ENCODE data around the gene ACSS2.
A peak's percentile ranks its signal among the peaks of the same experiment; 100 is the strongest.
"Not testable (repeated sequence)": the region's sequence is repeated elsewhere in the genome, so short reads cannot be mapped to it uniquely, and the experiment has no call there.

ACSS2 gene

DNA sequence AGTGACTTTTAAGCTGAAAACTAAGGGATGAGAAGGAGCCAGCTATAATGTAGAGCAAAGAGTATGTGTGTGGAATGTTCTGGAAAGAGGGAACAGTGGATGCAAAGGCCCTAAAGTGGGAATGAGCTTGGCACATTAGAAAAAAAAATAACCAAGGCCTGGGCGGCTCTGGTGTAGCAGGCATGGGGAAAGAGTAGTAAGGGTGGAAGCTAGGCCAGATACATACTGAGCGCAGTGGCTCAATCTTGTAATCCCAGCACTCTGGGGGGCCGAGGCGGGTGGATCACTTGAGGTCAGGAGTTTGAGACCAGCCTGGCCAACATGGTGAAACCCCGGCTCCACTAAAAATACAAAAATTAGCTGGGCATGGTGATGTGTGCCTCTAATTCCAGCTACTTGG lies 12.2 kb upstream of the ACSS2 start:
- no peaks in the 10 kb centered on the region for H3K9me3 Mint-ChIP-seq
- H3K4me3 Mint-ChIP-seq = no peak overlapping the region
- H3K4me1 Mint-ChIP-seq = no peaks in the 10 kb centered on the region
- no peak for ATAC-seq
- H3K27me3 Mint-ChIP-seq = no peaks in the 10 kb centered on the region
- no peak overlapping the region for H3K27ac Mint-ChIP-seq
- H3K36me3 Mint-ChIP-seq = peaks cover 26% of the 10 kb centered on the region

DNA sequence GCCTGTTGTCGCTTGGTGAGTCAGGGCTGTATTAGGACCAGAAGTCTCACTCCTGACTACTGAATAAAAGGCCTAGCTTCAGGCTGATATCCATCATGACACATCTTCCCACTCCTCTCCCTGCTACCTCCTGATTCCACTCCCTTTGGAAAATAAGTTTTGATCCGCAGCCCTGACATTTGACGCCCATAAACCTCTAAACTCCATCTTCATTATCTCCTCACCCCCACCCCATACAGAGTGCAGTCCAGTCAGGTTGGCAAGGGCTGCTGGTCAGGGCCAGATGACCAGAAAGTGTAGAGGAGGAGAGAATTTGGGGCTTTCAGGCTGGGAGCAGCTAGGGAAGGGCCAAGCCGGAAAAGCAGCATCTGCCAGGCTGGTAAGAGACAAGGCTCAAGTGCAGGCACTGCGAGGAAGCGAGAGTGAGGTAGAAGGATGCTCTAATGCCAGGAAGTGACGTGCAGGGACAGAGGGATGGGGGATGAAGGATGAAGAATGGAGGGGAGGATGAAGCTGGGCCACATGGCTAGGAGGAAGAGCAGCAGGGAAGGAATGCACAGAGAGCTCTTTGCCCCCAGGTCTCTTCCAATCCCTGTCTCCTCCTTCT lies 5.0 kb upstream of the ACSS2 start:
- peaks cover 5% of the 10 kb centered on the region for H3K36me3 Mint-ChIP-seq
- no peaks in the 10 kb centered on the region for H3K9me3 Mint-ChIP-seq
- ATAC-seq = no peak
- peak overlapping the region; percentile 14 for H3K4me3 Mint-ChIP-seq
- no peak overlapping the region for H3K27ac Mint-ChIP-seq
- no peaks in the 10 kb centered on the region for H3K27me3 Mint-ChIP-seq
- H3K4me1 Mint-ChIP-seq = peaks cover 45% of the 10 kb centered on the region

DNA sequence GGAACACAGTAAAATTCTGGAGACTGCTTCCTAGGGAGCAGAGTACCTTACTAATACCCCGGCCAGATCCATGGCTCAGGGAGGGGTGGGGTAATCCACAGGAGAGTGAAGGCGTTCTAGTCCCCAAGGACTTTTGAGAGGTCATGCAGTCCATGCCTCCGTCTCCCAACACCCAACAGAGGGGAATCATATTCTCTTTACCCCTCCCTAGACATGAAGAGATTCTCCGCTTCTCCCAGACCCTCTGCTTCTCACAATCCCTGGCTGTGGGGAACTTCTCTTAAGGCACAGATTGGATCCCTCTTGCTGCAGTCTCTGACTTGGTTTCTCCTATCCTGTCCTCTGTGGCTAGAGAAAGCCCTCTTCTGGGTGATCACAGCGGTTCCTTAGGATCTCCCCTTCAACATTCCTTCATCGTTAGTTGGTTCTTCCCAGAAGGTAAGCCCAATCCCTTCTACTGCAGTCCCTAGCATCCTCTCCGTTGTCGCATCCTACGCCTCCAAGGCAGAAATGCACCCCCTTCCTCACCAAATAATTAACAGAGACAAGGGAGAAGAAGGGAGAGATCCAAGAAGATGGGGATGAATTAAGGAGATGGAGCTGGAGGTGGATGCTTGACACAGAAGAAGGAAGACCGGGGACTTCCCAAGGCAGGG lies 4.3 kb upstream of the ACSS2 start:
- no peak for ATAC-seq
- Mint-ChIP-seq H3K4me1 (peaks cover 51% of the 10 kb centered on the region), H3K9me3 (no peaks in the 10 kb centered on the region), H3K4me3 (peak overlapping the region; percentile 78), H3K27me3 (no peaks in the 10 kb centered on the region), H3K36me3 (peaks cover 5% of the 10 kb centered on the region), H3K27ac (peak overlapping the region; percentile 53)

GRCh38 chr20:34872622-34873224 lies 3.7 kb upstream of the ACSS2 start, which contains the start of gene GGT7:
Gene GGT7 (minus strand): TSS chr20:34872856. CDS start chr20:34872815, 41 bp downstream.
- Mint-ChIP-seq H3K36me3 (peaks cover 5% of the 10 kb centered on the region), H3K4me1 (peaks cover 52% of the 10 kb centered on the region), H3K27me3 (no peaks in the 10 kb centered on the region), H3K27ac (peak within 1 kb of the TSS; percentile 63), H3K4me3 (peak within 1 kb of the TSS; percentile 78), H3K9me3 (no peaks in the 10 kb centered on the region)
- ATAC-seq = peak; percentile 78

DNA sequence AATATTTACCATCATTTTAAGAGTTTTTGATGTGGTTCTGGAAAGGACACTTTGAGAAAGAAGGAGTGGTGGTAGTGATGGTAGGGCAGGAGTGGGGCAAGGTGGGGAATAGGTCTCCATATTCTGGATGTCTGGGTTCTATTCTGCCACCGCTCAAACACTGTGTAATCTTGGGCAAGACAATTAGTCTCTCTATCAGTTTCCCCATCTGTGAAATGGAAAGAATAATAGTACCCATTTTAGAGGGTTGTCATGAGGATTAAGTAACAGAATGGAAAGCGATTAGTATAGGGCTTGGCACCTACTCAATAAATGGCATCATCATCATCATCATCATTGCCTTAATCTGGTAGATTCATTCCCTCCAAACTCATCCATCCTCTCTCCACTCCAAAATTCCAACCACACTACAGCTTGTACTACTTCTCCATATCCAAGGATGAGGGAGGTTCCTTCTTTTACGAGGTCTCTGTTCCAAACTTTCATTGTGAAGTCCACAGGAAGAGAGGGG lies 2.8 kb upstream of the ACSS2 start:
- peaks cover 52% of the 10 kb centered on the region for H3K4me1 Mint-ChIP-seq

GRCh38 chr20:34874094-34874654 lies 2.2 kb upstream of the ACSS2 start:
- ATAC-seq = no peak
- Mint-ChIP-seq H3K9me3 (no peaks in the 10 kb centered on the region), H3K4me1 (peaks cover 52% of the 10 kb centered on the region), H3K36me3 (peaks cover 5% of the 10 kb centered on the region), H3K4me3 (peak overlapping the region; percentile 59), H3K27ac (peak overlapping the region; percentile 63), H3K27me3 (no peaks in the 10 kb centered on the region)

More for the DNA sequence above, 2.8 kb upstream of the ACSS2 start:
- ATAC-seq = no peak
- Mint-ChIP-seq H3K36me3 (peaks cover 5% of the 10 kb centered on the region), H3K4me3 (peak overlapping the region; percentile 78), H3K9me3 (no peaks in the 10 kb centered on the region), H3K27me3 (no peaks in the 10 kb centered on the region), H3K27ac (peak overlapping the region; percentile 63)

- H3K27ac Mint-ChIP-seq = peak overlapping the region; percentile 70
- peaks cover 52% of the 10 kb centered on the region for H3K4me1 Mint-ChIP-seq
- ATAC-seq = peak; percentile 92
These were observed 588 bp upstream of the ACSS2 start for GRCh38 chr20:34875642-34876405.

DNA sequence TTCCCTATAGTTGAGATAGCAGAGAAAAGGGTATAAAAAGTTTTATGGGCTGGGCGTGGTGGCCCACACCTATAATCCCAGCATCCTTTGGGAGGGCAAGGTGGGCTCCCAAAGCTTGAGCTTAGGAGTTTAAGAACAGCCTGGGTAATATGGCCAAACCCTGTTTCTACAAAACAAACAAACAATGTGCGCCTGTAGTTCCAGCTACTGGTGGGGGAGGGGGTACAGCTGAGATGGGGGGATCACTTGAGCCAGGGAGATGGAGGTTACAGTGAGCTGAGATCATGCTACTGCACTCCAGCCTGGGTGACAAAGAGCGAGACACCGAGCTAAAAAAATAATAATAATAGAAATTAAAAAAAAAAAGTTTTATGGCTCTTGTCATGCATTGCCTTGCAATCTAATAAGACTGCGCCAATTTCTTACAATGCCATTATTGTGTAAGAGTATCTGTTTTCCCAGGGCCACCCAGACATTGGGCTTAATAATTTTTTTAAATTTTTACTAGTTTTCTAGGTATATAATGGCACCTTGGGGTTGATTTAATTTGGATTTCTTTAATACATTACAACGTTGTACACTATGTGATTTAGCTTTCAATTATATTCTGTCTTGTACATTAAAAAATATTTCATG lies 3.9 kb downstream of the ACSS2 start:
- no peak for ATAC-seq
- H3K4me3 Mint-ChIP-seq = no peak overlapping the region
- no peaks in the 10 kb centered on the region for H3K27me3 Mint-ChIP-seq
- H3K4me1 Mint-ChIP-seq = peaks cover 14% of the 10 kb centered on the region
- H3K36me3 Mint-ChIP-seq = peaks cover 14% of the 10 kb centered on the region
- no peaks in the 10 kb centered on the region for H3K9me3 Mint-ChIP-seq
- H3K27ac Mint-ChIP-seq = no peak overlapping the region

More at GRCh38 chr20:34875642-34876405, 588 bp upstream of the ACSS2 start:
- H3K9me3 Mint-ChIP-seq = no peaks in the 10 kb centered on the region
- H3K36me3 Mint-ChIP-seq = no peaks in the 10 kb centered on the region
- H3K27me3 Mint-ChIP-seq = no peaks in the 10 kb centered on the region
- H3K4me3 Mint-ChIP-seq = peak overlapping the region; percentile 83

DNA sequence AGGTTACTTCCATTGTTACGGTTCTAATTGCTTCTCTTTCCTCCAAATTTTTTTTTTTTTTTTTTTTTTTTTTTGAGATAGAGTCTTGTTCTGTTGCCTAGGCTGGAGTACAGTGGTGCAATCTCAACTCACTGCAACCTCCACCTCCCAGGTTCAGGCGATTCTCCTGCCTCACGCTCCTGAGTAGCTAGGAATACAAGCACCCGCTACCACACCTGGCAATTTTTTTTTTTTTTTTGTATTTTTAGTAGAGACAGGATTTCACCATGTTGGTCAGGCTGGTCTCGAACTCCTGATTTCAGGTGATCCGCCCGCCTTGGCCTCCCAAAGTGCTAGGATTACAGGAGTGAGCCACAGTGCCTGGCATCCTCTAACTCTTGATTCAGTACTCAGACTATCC lies 4.6 kb downstream of the ACSS2 start:
- not testable (repeated sequence) for H3K27me3 Mint-ChIP-seq, H3K27ac Mint-ChIP-seq, ATAC-seq, H3K4me3 Mint-ChIP-seq, H3K4me1 Mint-ChIP-seq, H3K9me3 Mint-ChIP-seq
- peaks cover 14% of the 10 kb centered on the region for H3K36me3 Mint-ChIP-seq

GRCh38 chr20:34881689-34882088 lies 5.3 kb downstream of the ACSS2 start:
- no peaks in the 10 kb centered on the region for H3K9me3 Mint-ChIP-seq
- no peak overlapping the region for H3K27ac Mint-ChIP-seq
- no peak overlapping the region for H3K4me3 Mint-ChIP-seq
- no peaks in the 10 kb centered on the region for H3K27me3 Mint-ChIP-seq
- peaks cover 14% of the 10 kb centered on the region for H3K36me3 Mint-ChIP-seq
- peaks cover 5% of the 10 kb centered on the region for H3K4me1 Mint-ChIP-seq
- no peak for ATAC-seq

GRCh38 chr20:34883087-34883688 lies 6.8 kb downstream of the ACSS2 start:
- peaks cover 14% of the 10 kb centered on the region for H3K36me3 Mint-ChIP-seq
- no peaks in the 10 kb centered on the region for H3K9me3 Mint-ChIP-seq
- no peaks in the 10 kb centered on the region for H3K4me1 Mint-ChIP-seq
- H3K27me3 Mint-ChIP-seq = no peaks in the 10 kb centered on the region
- no peak for ATAC-seq
- no peak overlapping the region for H3K4me3 Mint-ChIP-seq
- H3K27ac Mint-ChIP-seq = no peak overlapping the region

DNA sequence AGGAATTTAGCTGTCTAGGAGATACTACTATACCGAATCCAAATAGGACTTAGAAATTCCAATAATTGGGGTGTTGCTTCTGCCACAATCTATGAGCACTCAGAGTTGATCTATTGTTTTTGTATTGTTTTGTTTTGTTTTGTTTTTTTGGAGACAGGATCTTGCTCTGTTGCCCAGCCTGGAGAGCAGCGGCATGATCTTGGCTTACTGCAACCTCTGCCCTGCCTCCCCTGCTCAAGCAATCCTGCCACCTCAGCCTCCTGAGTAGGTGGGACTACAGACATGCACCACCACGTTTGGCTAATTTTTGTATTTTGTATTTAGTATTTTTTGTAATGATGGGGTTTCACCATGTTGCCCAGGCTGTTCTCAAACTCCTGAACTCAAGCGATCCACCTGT lies 7.4 kb downstream of the ACSS2 start:
- Mint-ChIP-seq H3K9me3 (no peaks in the 10 kb centered on the region), H3K4me3 (no peak overlapping the region), H3K36me3 (peaks cover 19% of the 10 kb centered on the region), H3K27me3 (no peaks in the 10 kb centered on the region), H3K27ac (no peak overlapping the region), H3K4me1 (no peaks in the 10 kb centered on the region)
- no peak for ATAC-seq

GRCh38 chr20:34884260-34884659 lies 7.8 kb downstream of the ACSS2 start:
- Mint-ChIP-seq H3K27me3 (no peaks in the 10 kb centered on the region), H3K36me3 (peaks cover 19% of the 10 kb centered on the region), H3K27ac (no peak overlapping the region), H3K4me1 (no peaks in the 10 kb centered on the region), H3K9me3 (no peaks in the 10 kb centered on the region), H3K4me3 (no peak overlapping the region)
- ATAC-seq = no peak

- Mint-ChIP-seq H3K27me3 (no peaks in the 10 kb centered on the region), H3K4me3 (no peak overlapping the region), H3K9me3 (no peaks in the 10 kb centered on the region), H3K4me1 (no peaks in the 10 kb centered on the region), H3K27ac (no peak overlapping the region), H3K36me3 (peaks cover 25% of the 10 kb centered on the region)
- no peak for ATAC-seq
These were observed 9.7 kb downstream of the ACSS2 start for GRCh38 chr20:34886122-34886521.
